Esophagus muscularis mucosa (tissue), 4 donors: ENCODE data around the gene PRMT3. TPM values are rescaled to one million over a fixed set of nuclear protein-coding genes. Genes with fewer than 3 reads are reported as not detected.

Source experiments
- DNase-seq: peaks from one replicate; pipeline ENCODE4 v3.0.0-alpha.2; 2017; ENCODE audit errors: extremely low spot score
- H3K27ac ChIP-seq, 4 donors: fragments of 200-600 bp; sonication (generic); replicated peaks in 1 of 4; 1 replicate in 3 of 4; 2 replicates in 1 of 4; pipeline ENCODE4 v1.5.1; 2016 to 2019; ENCODE audit warnings: mild to moderate bottlenecking in 1 of 4
- H3K27me3 ChIP-seq, 4 donors: fragments of 200-600 bp; sonication (generic); one replicate each; pipeline versions ENCODE4 v1.5.1 to v1.6.0; 2016 to 2019
- H3K36me3 ChIP-seq, 4 donors: fragments of 200-600 bp; sonication (generic); one replicate each; pipeline ENCODE4 v1.5.1; 2016 to 2019
- H3K4me1 ChIP-seq, 4 donors: fragments of 200-600 bp; sonication (generic); one replicate each; pipeline ENCODE4 v1.5.1; 2016 to 2019
- H3K4me3 ChIP-seq, 4 donors: fragments of 200-600 bp; sonication (generic); 1 replicate in 2 of 4; 2 replicates in 2 of 4; pipeline ENCODE4 v1.5.1; 2016 to 2019; ENCODE audit warnings: mild to moderate bottlenecking in 4 of 4, moderate library complexity in 1 of 4
- H3K9me3 ChIP-seq, 4 donors: fragments of 200-600 bp; sonication (generic); 1 replicate in 3 of 4; 2 replicates in 1 of 4; pipeline ENCODE4 v1.5.1; 2016 to 2019
- CTCF ChIP-seq, 3 experiments: fragments of 200-600 bp in 2 of 3; fragments of 450-650 bp in 1 of 3; sonication (generic) in 2 of 3; IDR thresholded peaks; one replicate each; pipeline ENCODE4 v1.5.1; 2017 to 2019; ENCODE audit warnings: antibody characterized with exemption in 3 of 3, mild to moderate bottlenecking in 2 of 3, moderate library complexity in 1 of 3
- EP300 ChIP-seq: sonication (generic); formaldehyde crosslinking; IDR thresholded peaks from one replicate; pipeline ENCODE4 v1.6.1; 2017; ENCODE audit warnings: antibody characterized with exemption
- POLR2A ChIP-seq: fragments of 450-650 bp; IDR thresholded peaks from one replicate; pipeline ENCODE4 v1.6.1; 2017; ENCODE audit warnings: antibody characterized with exemption, moderate library complexity, mild to moderate bottlenecking, low read depth
- POLR2AphosphoS5 ChIP-seq, 2 donors: sonication (generic); formaldehyde crosslinking; IDR thresholded peaks; one replicate each; pipeline ENCODE4 v1.6.1; 2017; ENCODE audit warnings: antibody characterized with exemption in 2 of 2
- WGBS: methylation state at CpG from one replicate; pipeline ENCODE4 v1.1.5; 2018; 5-methylcytosine and 5-hydroxymethylcytosine counted together
- intact Hi-C: fragments of 100-400 bp; cut with DNase I; formaldehyde crosslinking; loops from one replicate; pipeline ENCODE4 v1.15.1; 2023
- total RNA-seq, 4 donors: library from RNA; depleted of rRNA; stranded (reverse); fragments of >200 nt; gene quantifications; one replicate each; pipeline versions ENCODE4 v1.1.0 to v1.2.1, GENCODE V29; 2016

PRMT3 gene
- total RNA-seq, 4 donors from 2014 or later: 11.3 to 19.9 (median 16.1) TPM

GRCh38 chr11:20529757-20530156 lies 142.2 kb downstream of the PRMT3 start:
- Histone ChIP-seq H3K4me1 (peaks cover 0 to 4% (median 0%) of the 10 kb centered on the region in 4 donors), H3K27me3 (no peaks in the 10 kb centered on the region), H3K9me3 (no peaks in the 10 kb centered on the region), H3K36me3 (no peaks in the 10 kb centered on the region), H3K27ac (no peak overlapping the region), H3K4me3 (no peak overlapping the region)
- TF ChIP-seq EP300 (no peak), CTCF (IDR thresholded peaks at IDR 0.05) (no peak), POLR2A (no peak), POLR2AphosphoS5 (IDR thresholded peaks at IDR 0.05) (no peak)
- peak; percentile 86 for DNase-seq
- 84% methylated on average over 5 of the region's 5 CpGs for WGBS
- intact Hi-C loops: no loop called here

- peak; percentile 57 for DNase-seq
- no peak overlapping the region for H3K4me3 ChIP-seq
- H3K27me3 ChIP-seq: peaks cover 0 to 9% (median 0%) of the 10 kb centered on the region in 4 donors
- H3K4me1 ChIP-seq: peaks cover 0 to 4% (median 0%) of the 10 kb centered on the region in 4 donors
- intact Hi-C loops: no loop called here
- H3K9me3 ChIP-seq: no peaks in the 10 kb centered on the region
- 35% methylated on average over 13 of the region's 13 CpGs for WGBS
- TF ChIP-seq POLR2AphosphoS5 (IDR thresholded peaks at IDR 0.05) (no peak), EP300 (no peak), CTCF (IDR thresholded peaks at IDR 0.05) (no peak), POLR2A (no peak)
- H3K27ac ChIP-seq: no peak overlapping the region
- no peaks in the 10 kb centered on the region for H3K36me3 ChIP-seq
These were observed 143.6 kb downstream of the PRMT3 start for GRCh38 chr11:20530942-20531703.

- intact Hi-C loops: no loop called here
- peaks cover 0 to 11% (median 2%) of the 10 kb centered on the region in 4 donors for H3K9me3 ChIP-seq
- TF ChIP-seq EP300: no peak
- no peak for TF ChIP-seq POLR2A
- H3K27ac ChIP-seq: no peak overlapping the region
- no peak for DNase-seq
- H3K4me1 ChIP-seq: peaks cover 0 to 4% (median 0%) of the 10 kb centered on the region in 4 donors
- peaks cover 0 to 14% (median 0%) of the 10 kb centered on the region in 4 donors for H3K27me3 ChIP-seq
- 65% methylated on average over 2 of the region's 2 CpGs for WGBS
- no peaks in the 10 kb centered on the region for H3K36me3 ChIP-seq
- H3K4me3 ChIP-seq: no peak overlapping the region
These were observed 147.9 kb downstream of the PRMT3 start for GRCh38 chr11:20535271-20535881.

GRCh38 chr11:20536365-20536764 lies 148.8 kb downstream of the PRMT3 start:
- no peaks in the 10 kb centered on the region for H3K36me3 ChIP-seq
- DNase-seq: no peak
- H3K4me1 ChIP-seq: peaks cover 0 to 2% (median 0%) of the 10 kb centered on the region in 4 donors
- peaks cover 0 to 11% (median 2%) of the 10 kb centered on the region in 4 donors for H3K9me3 ChIP-seq
- peaks cover 0 to 14% (median 0%) of the 10 kb centered on the region in 4 donors for H3K27me3 ChIP-seq
- no peak overlapping the region for H3K4me3 ChIP-seq
- no peak overlapping the region for H3K27ac ChIP-seq
- TF ChIP-seq CTCF (IDR thresholded peaks at IDR 0.05) (no peak), POLR2A (no peak), EP300 (no peak), POLR2AphosphoS5 (IDR thresholded peaks at IDR 0.05) (no peak)
- WGBS: 90% methylated on average over 3 of the region's 3 CpGs
- intact Hi-C loops: no loop called here

- 80% methylated on average over 1 of the region's 1 CpG for WGBS
These were observed 149.3 kb downstream of the PRMT3 start for GRCh38 chr11:20536784-20537183.

More at GRCh38 chr11:20536784-20537183, 149.3 kb downstream of the PRMT3 start:
- Histone ChIP-seq H3K9me3 (peaks cover 0 to 11% (median 2%) of the 10 kb centered on the region in 4 donors), H3K4me3 (no peak overlapping the region), H3K27ac (no peak overlapping the region), H3K27me3 (peaks cover 0 to 14% (median 0%) of the 10 kb centered on the region in 4 donors), H3K36me3 (no peaks in the 10 kb centered on the region), H3K4me1 (no peaks in the 10 kb centered on the region)
- DNase-seq: peak; percentile 29
- intact Hi-C loops: no loop called here
- TF ChIP-seq POLR2A: no peak
- no peak for TF ChIP-seq POLR2AphosphoS5 (IDR thresholded peaks at IDR 0.05)
